ENCODE data around the gene BANF2. TPM values are rescaled to one million over a fixed set of nuclear protein-coding genes. Genes with fewer than 3 reads are reported as not detected.

Gene BANF2
- total and polyA plus RNA-seq, 2 of the 8 experiments (the other 6 are each of a cell fraction or from before 2014, with no cell fraction given): not detected

DNA sequence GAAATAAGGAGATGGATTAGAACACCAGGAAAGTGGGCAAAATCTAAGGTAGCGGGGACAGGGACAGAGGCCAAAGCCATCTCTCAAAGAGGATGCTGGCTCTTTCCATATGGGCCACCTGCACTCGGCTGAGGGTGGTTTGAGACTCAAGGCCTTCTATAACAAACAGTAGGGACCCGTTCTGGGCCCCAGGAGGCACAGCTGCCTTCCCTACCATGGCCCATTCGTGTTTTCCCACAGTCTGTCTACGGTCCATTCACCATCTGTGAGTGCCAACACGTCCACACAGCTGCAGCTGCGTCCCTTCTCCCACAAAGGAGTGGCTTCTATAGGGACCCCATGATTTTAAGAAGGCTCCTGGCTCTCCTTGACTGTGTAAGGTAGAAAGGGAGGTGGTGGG lies 871 bp downstream of the BANF2 start:
- H3K36me3 ChIP-seq (ENCODE audit: control insufficient read depth in 2 of 4, insufficient read depth in 4 of 4, low read length in 3 of 4): no peaks in the 10 kb centered on the region
- no peak overlapping the region for H3K4me2 ChIP-seq (ENCODE audit: insufficient read depth in 1 of 2, low read depth in 2 of 2, low read length in 2 of 2)
- no peak overlapping the region for H4K91ac ChIP-seq (replicated peaks; ENCODE audit: insufficient read length, low read length)
- no peak overlapping the region for H2BK20ac ChIP-seq (ENCODE audit: low read length)
- no peak overlapping the region for H2AFZ ChIP-seq (ENCODE audit: low read length)
- H4K8ac ChIP-seq (ENCODE audit: extremely low read depth, insufficient read depth, low read length): no peak overlapping the region
- DNase-seq (ENCODE audit: low read depth in 1 of 2, low spot score in 2 of 2): no peak
- no peak overlapping the region for H3K4me3 ChIP-seq (ENCODE audit: extremely low read depth in 1 of 4, insufficient read depth in 2 of 4, low read depth in 3 of 4, low read length in 4 of 4)
- H3K4ac ChIP-seq (replicated peaks; ENCODE audit: insufficient read length, low read depth, low read length): no peak overlapping the region
- no peak overlapping the region for H2AK5ac ChIP-seq (ENCODE audit: low read depth, low read length)
- H3K79me1 ChIP-seq (ENCODE audit: low read depth, low read length): no peaks in the 10 kb centered on the region
- H4K20me1 ChIP-seq (replicated peaks in 1 of 2; ENCODE audit: control insufficient read depth in 1 of 2, insufficient read depth in 2 of 2, low read length in 2 of 2): no peaks in the 10 kb centered on the region
- ChIA-PET CTCF (ENCODE audit: partially characterized antibody) (interaction anchor here (0.7 to 4.0 kb wide), 2 partner anchors 10 to 297 kb away, joined by 4 to 14 read pairs; no protein-coding TSS in a partner anchor), POLR2A (ENCODE audit: partially characterized antibody) (no interaction called here)
- H3K4me1 ChIP-seq (replicated peaks in 1 of 4; ENCODE audit: control insufficient read depth in 3 of 4, insufficient read depth in 4 of 4, low read length in 3 of 4): no peaks in the 10 kb centered on the region
- H3K56ac ChIP-seq (replicated peaks; ENCODE audit: insufficient read length, low read depth, low read length): no peak overlapping the region
- no peak overlapping the region for H2BK5ac ChIP-seq (ENCODE audit: low read depth, low read length)
- H3K79me2 ChIP-seq (ENCODE audit: control insufficient read depth in 1 of 2, insufficient read depth in 2 of 2, low read length in 2 of 2): no peaks in the 10 kb centered on the region
- no peak overlapping the region for H3K9ac ChIP-seq (replicated peaks in 1 of 4; ENCODE audit: extremely low read depth in 1 of 4, low read depth in 3 of 4, low read length in 3 of 4)
- H3K9me3 ChIP-seq (ENCODE audit: insufficient read depth in 2 of 2, low read depth in 1 of 2, low read length in 1 of 2): no peaks in the 10 kb centered on the region
- H4K5ac ChIP-seq (ENCODE audit: insufficient read length, low read depth, low read length): no peak overlapping the region
- 71% methylated on average over 7 of the region's 7 CpGs; no CpG with 5 or more reads in 1 of the 2 experiments for WGBS, 2 experiments (ENCODE audit: extremely low coverage in 1 of 2, insufficient coverage in 1 of 2, insufficient read length in 1 of 2, insufficient replicate concordance in 2 of 2, low coverage in 1 of 2, low lambda C conversion rate in 2 of 2, missing lambda C conversion rate in 1 of 2)
- no peak overlapping the region for H2BK12ac ChIP-seq (ENCODE audit: low read depth, low read length)
- no peaks in the 10 kb centered on the region for H3K23me2 ChIP-seq (ENCODE audit: low read depth, low read length)
- no peak overlapping the region for H2BK120ac ChIP-seq (replicated peaks; ENCODE audit: low read depth, low read length)
- H3K27ac ChIP-seq (ENCODE audit: low read depth, low read length): no peak overlapping the region
- no peaks in the 10 kb centered on the region for H3K27me3 ChIP-seq (replicated peaks in 1 of 4; ENCODE audit: control insufficient read depth in 3 of 4, extremely low read depth in 1 of 4, insufficient read depth in 3 of 4, low read length in 3 of 4)
- no peak overlapping the region for H3K14ac ChIP-seq (ENCODE audit: insufficient read length)
- no peak overlapping the region for H3K23ac ChIP-seq (ENCODE audit: insufficient read length)
- H3K18ac ChIP-seq (ENCODE audit: extremely low read depth, low read length): no peak overlapping the region
- H2BK15ac ChIP-seq (ENCODE audit: low read length): no peak overlapping the region
- TF ChIP-seq GTF2F1 (IDR thresholded peaks at IDR 0.05; ENCODE audit: borderline replicate concordance, low read depth, low read length) (no peak), SIRT6 (IDR thresholded peaks at IDR 0.05; ENCODE audit: low read length) (no peak), NANOG (IDR thresholded peaks at IDR 0.05; ENCODE audit: insufficient read depth, low read depth, low read length, poor library complexity, severe bottlenecking) (no peak)
- no peak for FAIRE-seq
